HG03432 (cell line): ENCODE results near the gene NRXN3.

ENCODE experiments used
- ATAC-seq: cut with Tn5 transposase; IDR thresholded peaks from one replicate; pipeline ENCODE4 v1.9.1; 2021; ENCODE audit warnings: mild to moderate bottlenecking, moderate library complexity; ENCODE audit not compliant: unreplicated experiment

The NRXN3 gene

GRCh38 chr14:79175671-79176070, 1005.5 kb downstream of the NRXN3 start:
- ATAC-seq = no peak

- no peak for ATAC-seq
Measured at GRCh38 chr14:79177106-79177505, 1006.9 kb downstream of the NRXN3 start.

GRCh38 chr14:79178719-79179118, 1008.5 kb downstream of the NRXN3 start:
- no peak for ATAC-seq

GRCh38 chr14:79179985-79180384, 1009.8 kb downstream of the NRXN3 start:
- ATAC-seq = no peak

- ATAC-seq = no peak
Measured at GRCh38 chr14:79180656-79181055, 1010.5 kb downstream of the NRXN3 start.

GRCh38 chr14:79186523-79186922, 1016.4 kb downstream of the NRXN3 start:
- ATAC-seq = no peak

- ATAC-seq = no peak
Measured at GRCh38 chr14:79193689-79194477, 1023.7 kb downstream of the NRXN3 start.

- no peak for ATAC-seq
Measured at GRCh38 chr14:79196216-79196615, 1026.0 kb downstream of the NRXN3 start.

GRCh38 chr14:79197516-79197915, 1027.3 kb downstream of the NRXN3 start:
- ATAC-seq = no peak

- ATAC-seq = no peak
Measured at GRCh38 chr14:79199217-79199616, 1029.0 kb downstream of the NRXN3 start.

GRCh38 chr14:79201564-79202207, 1031.5 kb downstream of the NRXN3 start:
- ATAC-seq = no peak

GRCh38 chr14:79204591-79204990, 1034.4 kb downstream of the NRXN3 start:
- ATAC-seq = no peak

GRCh38 chr14:79209418-79209817, 1039.2 kb downstream of the NRXN3 start:
- no peak for ATAC-seq

GRCh38 chr14:79225815-79226214, 1055.6 kb downstream of the NRXN3 start:
- no peak for ATAC-seq

GRCh38 chr14:79229383-79229909, 1059.3 kb downstream of the NRXN3 start:
- ATAC-seq = no peak

GRCh38 chr14:79242666-79243065, 1072.5 kb downstream of the NRXN3 start:
- no peak for ATAC-seq

- no peak for ATAC-seq
Measured at GRCh38 chr14:79246173-79246572, 1076.0 kb downstream of the NRXN3 start.

GRCh38 chr14:79248126-79248525, 1078.0 kb downstream of the NRXN3 start:
- no peak for ATAC-seq

GRCh38 chr14:79248771-79249170, 1078.6 kb downstream of the NRXN3 start:
- no peak for ATAC-seq

GRCh38 chr14:79251278-79251677, 1081.1 kb downstream of the NRXN3 start:
- no peak for ATAC-seq

GRCh38 chr14:79253576-79253975, 1083.4 kb downstream of the NRXN3 start:
- no peak for ATAC-seq

- no peak for ATAC-seq
Measured at GRCh38 chr14:79254069-79254775, 1084.0 kb downstream of the NRXN3 start.
